Stimulated activated CD8-positive, alpha-beta memory T cell treated with anti-CD3 and anti-CD28 coated beads, Interleukin-4, amount 100 ng/mL, for 4 hours (primary cell): Measurements from ENCODE around the gene AHDC1.
A peak's percentile ranks its signal among the peaks of the same experiment; 100 is the strongest.

Source experiments
- DNase-seq, 2 donors: peaks; one replicate each; pipeline ENCODE4 v3.0.0-alpha.2; 2020; ENCODE audit warnings: low read depth in 2 of 2, low spot score in 1 of 2

The AHDC1 gene

DNA sequence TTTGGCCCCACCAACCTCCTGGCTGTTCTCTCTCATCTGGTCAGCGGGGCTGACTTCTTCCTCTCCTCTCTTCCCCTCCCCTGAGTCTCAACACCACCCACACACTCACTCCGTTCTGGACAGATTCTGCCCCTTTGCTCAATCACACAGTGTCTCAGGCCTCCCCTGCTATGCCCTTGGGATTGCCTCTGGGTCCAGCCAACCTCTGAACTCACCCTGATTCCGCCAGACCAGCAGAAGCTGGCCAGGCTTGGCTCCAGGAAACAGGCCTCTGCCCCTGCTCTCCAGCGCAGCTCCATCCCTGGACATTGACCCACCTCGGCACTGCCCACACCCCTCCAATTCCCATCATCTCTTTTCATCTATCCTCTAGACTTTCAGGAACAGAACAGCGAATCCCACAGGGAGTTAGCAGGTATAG lies 22.1 kb downstream of the AHDC1 start:
- DNase-seq = no peak

DNA sequence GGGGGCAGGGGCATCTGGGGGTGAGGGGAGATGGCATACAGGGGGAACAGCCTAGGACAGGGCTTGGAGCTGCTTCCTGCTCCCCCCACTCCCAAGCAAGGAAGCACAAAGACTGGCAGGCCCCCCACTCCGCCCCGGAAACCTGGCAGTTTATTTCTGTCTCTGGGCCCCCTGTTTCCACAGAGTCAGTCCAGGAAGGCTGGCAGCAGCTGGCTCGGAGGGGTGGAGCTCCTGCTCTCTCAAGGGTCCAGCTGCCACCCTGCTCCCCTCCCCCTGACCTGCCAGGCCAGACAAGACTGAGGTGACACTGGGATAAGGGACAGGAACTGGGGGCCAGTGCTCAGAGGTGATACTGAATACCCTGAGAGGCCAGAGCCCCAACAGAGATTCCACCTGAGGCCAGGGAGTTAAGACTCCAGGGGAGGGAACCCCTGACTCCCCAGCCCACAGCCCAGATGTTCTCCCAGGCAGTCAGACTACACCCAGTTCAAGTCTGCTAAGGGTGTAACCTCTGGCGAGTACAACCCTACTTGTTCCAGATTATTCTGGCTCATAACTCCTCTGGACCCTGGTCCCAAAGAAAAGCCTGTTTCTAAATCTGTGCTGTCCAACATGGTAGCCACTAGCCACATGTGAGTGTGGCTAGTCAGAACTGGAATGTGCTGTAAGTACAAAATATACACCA lies 26.3 kb downstream of the AHDC1 start:
- DNase-seq = no peak

DNA sequence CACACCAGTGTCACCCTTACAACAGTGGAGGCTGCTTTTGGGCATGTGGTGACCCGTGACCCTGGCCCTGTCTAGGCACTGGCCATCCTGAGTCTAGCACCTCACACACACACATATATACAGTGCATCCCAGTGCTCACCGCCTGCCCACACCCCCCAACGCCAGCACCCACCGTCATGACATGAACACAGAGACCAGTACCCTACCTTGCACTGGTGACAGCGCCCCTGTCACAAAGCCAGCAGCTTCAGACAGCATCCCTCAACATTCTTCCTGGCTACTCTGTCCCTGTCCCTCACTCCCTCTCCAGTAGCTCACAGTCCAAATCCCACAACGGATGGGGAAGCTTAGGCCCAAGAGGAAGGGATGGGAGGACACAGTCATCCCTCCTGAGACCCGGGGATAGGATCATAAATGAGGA lies 27.1 kb downstream of the AHDC1 start:
- DNase-seq = no peak

DNA sequence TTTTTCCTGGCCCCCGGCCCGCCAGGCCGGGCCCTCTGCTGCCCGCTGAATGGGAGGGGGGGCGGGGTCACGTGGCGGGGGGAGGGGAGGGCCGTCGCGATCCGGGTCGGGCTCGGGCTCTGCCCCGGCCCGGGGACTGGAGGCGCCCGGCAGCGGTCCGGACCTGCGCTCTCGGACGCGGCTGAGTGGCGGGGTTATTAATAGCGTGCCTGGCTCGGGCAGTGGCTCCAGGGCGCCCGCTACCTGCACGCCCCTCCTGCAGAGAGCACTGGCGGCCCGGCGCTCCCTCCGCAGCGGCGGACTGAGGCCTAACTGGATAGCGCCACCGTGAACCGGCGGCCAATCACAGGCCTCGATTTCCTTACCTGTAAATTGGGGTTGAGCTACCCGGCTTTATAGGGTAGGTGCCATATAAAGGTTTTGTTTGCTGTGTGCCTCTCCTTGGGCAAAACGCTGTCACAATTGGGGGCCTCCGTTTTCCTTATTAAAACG lies 28.1 kb downstream of the AHDC1 start:
- no peak for DNase-seq

DNA sequence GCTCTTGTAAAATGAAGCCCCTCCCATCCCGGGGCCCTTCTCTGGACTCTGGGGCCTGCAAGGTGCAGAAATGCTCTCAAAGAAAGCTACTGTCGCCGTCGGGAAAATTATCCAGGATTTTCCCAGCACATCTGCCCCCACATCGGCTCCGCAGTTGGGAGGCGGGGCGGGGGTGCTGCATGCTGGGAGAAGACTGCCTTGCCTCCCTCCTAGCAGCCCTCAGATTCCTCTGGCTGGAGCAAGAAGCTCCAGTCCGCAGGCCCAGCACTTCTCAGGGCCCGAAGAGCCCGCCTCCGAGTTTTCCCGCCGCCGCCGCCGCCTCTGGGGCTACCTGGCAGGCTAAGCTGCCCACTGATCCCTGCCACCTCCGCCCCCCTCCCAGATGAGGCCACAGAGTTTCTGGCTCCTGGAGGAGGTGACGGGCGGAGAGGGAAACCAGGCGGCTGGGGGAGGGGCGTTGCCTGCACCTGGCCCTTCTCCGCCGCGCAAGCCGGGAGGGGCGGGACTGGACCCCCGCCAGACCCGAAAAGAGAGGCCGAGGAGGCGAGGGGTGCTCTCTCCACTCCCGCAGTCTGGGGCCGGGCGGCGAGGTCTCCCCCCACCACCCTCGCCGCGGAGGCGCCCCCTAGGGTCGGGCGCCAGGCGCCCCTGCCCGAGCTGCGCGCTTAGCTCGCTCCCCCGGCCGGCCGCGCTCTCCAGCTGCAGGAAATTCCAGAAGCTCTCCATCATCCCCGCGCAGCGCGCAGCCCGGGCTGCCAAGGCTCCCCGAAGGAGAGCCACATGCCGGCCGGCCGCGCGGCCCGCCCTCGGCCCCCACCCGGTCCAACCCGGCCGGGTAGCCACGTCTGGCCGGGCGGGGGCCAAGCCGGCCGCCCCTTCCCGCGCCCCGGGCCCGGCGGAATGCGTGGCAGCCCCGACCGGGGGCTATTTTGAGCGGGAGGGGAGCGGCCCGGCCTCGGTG lies 28.8 kb downstream of the AHDC1 start:
- no peak for DNase-seq

DNA sequence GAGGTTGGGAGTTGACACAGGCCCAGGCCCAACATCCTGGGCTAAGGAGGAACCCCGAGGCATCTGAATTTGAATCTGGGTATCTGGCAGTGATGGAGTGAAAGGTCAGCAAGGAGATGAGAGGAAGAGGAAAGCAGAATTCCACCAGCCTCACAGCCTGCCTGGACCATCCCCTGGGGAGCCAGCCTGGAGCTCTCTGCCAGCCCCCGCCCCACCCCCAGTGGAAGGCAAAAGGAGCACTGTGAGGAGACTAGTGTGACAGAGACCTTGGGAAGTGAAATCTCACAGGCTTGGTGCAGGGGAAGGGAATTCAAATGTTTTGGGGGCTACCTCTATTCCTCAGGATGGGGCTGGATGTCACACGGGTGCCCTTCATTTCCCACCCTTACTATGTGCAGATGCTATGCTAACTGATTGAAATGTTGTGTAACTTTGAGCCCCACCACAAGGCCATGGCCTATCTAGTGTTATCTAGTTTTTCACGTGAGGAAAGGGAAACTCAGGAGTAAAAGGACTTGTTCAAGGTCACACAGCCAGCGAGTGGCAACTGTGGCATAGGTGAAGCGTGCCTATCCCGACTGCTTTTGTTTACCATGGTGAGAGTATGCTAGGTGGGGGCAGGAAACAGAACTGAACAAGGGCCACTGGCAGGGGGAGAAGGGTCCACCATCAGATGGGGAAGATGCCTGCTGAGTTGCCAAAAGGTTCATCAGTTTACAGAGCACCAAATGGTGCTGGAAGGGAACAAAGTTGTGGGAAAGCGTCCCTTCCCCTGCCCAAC lies 29.8 kb downstream of the AHDC1 start:
- DNase-seq = no peak

DNA sequence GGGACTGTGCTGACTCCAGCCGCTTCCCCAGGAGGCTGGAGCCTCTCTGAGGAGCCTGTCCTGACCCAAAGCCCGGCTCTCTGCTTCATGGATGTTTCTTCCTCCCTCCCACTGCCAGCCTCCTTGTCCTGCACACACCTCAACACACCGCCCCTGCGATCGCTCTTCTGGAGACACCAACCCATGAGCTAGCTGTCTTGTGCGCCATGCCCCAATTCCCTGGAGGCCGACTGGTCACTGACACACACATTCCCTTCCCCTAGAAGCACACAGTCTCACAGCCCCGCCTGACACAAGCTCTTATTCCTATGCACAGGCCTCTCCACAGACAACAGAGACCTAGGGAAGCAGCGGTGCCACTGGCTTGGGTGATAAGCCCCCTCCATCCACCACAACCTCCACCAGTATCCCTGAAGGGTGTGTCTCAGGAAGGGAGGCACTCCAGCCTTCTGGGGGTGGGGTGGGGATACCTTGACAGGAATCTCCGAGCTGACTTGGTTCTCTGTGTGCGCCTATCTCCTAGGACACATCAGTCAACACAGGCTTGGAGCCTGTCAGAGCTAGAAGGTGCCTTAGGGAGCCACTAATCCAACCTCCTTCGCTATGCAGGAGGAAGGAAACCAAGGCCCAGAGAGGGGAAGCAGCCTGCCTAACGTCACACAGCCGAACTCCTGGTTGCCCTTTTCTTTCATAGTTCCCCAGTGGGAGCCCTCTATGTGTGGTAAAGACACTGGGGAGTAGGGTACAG lies 31.1 kb downstream of the AHDC1 start:
- no peak for DNase-seq

DNA sequence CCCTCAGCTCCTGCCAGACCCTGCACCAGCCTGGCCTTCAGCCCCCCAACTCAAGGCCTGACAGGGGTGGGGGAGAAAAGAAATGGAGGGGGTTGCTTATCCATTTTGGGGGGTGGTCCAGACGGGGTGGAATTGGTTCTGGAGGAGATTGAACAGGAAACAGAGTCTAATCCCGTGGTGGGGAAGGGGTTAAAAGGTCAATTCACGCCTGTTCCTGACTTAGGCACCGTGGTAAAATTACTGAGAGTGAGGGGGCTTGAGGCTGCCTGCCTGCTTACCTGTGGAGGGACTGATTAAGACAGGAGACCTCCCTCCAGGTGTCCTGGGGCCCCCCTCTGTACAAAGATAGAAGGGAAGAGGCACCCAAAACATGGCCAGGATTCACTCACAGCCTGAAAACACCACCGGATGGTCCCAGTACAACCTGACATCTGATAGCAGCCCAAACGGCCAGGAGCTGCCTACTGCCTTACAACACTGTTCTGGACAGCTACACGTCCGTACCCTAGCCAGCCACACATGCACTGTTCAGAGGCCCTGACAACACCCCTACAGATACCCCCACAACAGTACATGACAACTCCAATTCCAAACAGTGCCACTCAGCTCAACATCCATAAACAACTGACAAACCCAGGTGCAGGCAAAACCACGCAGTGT lies 31.8 kb downstream of the AHDC1 start:
- no peak for DNase-seq

DNA sequence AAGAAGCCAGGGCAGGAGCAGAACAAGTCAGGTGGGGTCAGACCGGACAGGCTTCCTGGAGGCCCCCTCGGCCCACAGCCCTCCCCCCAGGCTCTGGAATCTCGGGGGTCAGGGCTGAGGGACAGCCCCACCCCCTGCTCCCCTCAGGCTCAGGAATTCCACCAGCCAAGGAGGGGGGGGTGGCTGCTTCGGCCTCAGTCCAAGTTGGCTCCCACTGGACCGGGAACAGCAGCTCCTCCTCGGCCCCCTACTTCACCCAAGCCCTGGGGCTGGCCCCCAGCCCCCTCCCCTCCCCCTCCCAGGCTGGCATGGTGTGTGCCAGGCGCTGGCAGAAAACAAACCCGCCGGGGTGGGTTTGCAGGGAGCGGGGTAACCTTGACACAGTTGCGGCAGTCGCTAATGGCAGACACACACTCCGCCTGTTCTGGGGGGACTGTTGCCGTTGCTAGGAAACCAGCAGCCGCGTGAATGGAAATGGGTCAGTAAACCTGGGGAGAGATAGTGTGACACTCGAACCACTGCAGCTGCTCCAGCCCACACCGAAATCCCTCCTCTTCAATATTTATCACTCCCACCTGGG lies 32.4 kb downstream of the AHDC1 start:
- DNase-seq = no peak

DNA sequence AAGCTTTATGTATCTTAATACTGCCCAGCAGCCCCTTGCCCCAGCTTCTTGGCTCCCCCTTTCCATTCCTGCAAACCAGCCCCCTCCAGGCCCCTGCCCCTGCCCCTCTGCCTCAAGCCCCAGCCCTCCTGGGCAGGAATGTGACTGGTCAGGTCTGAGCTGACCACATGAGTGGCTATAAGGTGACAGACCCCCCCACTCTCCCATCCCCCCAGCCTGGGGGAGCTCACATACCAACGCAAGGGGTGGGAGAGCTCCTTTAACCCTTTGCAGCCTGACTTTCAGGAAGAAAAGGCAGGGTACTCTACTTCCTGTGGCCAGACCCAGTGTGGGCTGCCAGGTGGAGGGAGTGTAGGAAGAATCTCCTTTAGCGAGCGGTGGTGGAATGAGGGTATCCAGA lies 33.2 kb downstream of the AHDC1 start:
- DNase-seq = no peak

DNA sequence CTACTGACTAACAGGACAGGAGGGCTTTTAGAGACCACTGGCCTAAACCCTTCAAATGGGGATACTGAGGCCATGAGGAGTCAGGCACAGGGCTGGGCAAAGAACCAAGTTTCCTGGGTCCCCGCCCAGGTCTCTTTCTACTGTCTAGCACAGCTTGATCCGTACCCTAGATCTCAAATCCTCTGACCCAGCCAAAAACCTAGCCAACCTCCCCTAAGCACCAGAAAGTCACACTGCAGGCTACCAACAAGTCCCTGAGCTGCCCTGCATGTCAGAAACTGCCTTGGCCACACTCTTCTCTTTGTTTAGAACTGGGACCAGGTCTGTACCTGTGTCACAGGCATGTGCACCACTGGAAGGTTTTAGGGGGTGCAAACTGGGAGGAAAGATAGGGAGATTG lies 33.6 kb downstream of the AHDC1 start:
- DNase-seq = no peak

DNA sequence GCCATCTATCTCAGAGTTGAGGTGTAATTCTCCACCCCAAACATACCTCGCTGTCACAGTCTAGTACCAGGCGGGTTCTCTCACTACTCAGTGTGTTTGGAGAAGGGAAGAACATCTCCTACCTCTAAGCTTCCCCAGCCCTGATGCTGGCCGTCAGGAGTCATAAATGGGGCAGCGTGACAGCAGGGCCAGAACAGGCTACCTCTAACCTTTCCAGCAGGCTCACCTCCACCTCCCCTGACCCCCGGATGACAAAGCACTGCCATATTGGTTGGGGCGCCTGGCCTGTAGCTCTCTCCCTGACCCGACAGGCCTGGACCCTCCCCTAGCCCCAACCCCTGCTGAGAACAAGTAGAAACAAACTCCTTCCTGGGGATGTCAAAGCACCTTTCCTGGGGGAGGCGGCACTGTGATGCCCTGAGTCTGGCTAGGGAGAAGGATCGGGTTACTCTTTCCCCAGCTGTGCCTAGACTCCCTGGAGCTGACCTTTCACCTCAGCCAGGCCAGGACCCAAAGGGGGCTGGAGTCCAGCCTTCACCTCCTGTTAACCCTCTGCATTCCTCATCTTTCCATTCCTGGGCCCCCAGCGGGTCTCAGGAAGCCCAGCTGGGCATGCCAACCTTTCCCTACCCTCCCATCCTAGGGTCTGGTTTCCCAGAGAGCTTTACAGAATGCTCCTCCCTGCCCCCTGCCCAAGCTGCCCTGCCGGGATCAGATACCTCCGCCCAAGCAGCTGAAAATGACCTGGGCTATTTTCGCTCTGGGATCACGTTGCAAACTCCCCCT lies 34.2 kb downstream of the AHDC1 start:
- no peak for DNase-seq

DNA sequence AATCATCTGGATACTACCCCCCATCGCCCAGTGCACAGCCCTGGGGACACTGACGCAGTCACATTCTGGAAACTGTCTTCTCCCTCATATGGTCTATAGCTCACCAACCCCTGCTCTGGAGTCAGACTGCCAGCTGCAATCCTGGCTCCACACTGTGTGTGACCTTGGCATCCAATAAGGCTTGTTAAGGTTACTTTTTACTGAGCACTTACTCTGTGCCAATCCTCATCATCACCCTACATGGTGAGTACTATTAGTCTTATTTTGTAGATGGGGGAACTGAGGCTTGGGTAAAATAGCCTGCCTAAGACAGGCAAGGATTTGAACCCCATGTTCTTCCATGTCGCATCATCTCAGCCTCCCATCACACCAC lies 34.9 kb downstream of the AHDC1 start:
- DNase-seq = no peak

DNA sequence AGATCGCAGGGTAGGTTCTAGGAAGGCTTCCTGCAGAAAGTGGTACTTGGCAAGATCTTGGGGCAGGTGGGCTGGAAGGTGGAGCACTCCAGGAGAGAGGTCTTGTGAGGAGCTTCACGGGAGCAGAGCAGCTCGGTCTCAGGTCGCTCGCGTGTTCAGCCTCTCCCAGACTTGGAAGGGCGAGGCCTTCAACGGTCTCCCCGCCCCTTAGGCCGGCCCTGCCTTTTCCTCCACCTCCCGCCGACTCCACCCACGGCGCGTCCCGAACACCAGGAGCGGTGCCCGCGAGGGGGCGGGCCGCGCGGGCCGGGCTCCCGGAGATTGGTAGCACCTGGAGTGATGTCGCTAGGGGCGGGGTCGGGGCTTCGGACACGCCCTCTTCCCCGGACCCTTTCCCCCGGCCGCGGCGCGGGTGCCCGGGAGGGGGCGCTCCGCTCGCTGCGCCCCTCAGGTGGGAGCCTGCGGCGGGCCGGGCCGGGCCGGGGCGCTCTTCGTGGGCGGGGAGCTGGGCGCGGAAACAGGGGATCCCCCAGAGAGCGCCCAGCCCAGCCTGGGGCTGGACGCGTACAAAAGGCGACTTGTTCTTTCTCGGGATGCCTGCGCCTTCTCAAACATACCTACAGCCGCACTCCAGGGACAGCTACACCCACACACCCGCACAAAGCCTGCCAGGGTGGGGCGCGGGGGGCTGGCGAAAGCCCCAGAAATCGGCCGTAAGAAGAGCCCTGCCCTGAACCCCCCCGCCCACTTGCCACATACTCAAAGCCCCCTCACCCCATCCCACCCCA lies 35.5 kb downstream of the AHDC1 start:
- peak; percentile 55 to 75 for DNase-seq

DNA sequence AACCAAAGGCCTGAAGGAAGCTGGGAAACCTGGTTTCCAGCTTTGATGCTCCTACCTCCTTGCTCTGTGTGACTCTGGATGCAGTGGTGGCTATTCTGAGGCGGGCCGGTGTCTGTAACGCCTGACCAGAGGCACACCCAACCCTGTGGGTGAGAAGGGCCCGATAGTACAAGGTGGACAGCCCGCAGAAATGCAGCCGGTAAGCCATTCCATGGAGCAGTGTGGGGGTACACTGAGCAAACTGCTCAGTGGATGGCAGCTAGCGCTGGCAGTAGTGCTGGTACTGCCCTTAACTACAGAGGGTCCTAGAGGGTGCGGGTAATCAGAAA lies 36.0 kb downstream of the AHDC1 start:
- no peak for DNase-seq

DNA sequence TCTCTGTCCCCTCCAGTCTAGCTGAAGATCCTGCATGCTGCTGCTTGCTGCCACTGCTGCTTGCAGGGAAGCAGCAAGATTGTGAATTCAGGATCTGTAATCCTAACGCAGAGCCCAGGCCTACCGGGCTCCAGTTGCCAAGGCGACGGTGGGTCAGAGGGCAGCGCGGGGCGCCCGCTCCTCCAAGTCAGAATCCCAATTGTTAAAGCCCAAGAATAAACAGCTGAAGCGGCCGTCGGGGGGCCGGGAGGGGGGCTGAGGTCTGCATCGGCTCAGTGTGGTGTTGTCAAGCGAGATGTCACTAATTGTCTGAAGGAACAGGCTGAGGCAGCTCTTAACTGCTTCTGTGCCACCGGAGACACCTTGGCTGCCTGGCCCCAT lies 36.8 kb downstream of the AHDC1 start:
- DNase-seq = no peak

DNA sequence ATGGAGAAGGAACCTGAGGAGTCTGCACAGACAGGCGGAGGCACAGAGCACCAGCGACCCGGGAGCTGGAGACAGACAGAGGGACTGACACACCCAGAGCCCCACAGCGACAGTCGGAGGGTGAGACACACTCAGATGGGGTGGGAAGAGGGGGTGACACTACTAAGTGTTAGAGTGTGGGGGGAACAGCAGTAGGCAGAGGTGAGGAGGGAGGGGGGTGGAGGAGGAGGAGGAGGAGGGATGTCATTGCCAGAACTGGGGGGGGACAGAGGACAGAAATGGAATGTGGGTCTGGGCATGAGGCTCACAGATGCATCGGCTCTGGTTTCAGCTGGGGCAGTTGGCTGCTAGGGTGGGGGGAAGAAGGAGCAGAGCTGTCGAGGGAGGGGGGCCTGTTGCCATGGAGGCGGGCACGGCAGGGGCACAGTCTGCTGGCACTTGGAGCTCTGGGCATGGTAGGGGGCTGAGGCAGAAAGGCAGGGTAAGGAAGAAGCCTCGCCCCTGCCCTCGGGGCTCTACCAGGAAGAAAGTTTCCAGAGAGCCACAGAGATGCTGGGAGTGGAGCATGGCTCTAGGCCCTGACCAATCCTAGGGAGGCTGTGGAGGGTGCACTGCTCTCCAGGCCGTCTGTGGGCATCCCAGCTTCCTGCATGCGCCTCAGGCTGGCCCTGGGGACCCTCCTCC lies 37.3 kb downstream of the AHDC1 start:
- no peak for DNase-seq
